Muscle of back (tissue), 11 donors: Measurements from ENCODE around the gene SEZ6L. TPM values are rescaled to one million over a fixed set of nuclear protein-coding genes. Genes with fewer than 3 reads are reported as not detected.

Experiments
- DNase-seq, 3 donors: peaks; one replicate each; pipeline versions ENCODE4 v3.0.0 to v3.0.0-alpha.2; 2013
- polyA plus RNA-seq, 10 donors: library from polyadenylated mRNA; unstranded; fragments of 120-200 nt; gene quantifications; one replicate each; pipeline ENCODE4 v1.2.1, GENCODE V29; 2013; ENCODE audit not compliant: insufficient read length in 10 of 10

Gene SEZ6L
- polyA plus RNA-seq, 10 donors: 0.31 to 1.2 (median 0.67) TPM

DNA sequence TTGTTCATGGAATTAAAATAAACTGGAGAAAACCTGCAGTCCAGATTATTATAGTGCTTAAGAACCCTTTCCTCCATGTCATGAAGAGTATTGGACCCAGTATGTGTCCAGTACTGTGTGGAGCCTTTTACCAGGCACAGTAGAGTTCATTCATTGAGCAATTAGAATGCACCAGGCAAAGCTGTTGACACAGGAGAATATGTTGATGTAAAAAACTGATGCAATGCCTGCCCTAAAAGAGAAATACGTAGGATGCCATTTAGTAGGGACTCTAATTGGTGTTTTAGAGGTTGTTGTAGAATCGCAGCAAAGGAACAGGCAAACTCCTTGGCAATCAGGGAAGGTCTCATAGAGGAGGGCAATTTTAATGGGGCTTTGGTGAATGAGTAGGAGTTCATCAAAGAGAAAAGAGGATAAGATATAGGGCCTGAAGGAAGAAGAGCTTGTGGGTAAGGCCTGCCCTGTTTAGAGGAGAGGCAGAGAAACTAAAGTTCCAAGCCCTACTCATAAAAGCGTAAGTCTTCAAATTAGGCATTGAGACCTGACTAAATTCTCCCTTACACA is 126.4 kb downstream of the SEZ6L start:
- no peak for DNase-seq

DNA sequence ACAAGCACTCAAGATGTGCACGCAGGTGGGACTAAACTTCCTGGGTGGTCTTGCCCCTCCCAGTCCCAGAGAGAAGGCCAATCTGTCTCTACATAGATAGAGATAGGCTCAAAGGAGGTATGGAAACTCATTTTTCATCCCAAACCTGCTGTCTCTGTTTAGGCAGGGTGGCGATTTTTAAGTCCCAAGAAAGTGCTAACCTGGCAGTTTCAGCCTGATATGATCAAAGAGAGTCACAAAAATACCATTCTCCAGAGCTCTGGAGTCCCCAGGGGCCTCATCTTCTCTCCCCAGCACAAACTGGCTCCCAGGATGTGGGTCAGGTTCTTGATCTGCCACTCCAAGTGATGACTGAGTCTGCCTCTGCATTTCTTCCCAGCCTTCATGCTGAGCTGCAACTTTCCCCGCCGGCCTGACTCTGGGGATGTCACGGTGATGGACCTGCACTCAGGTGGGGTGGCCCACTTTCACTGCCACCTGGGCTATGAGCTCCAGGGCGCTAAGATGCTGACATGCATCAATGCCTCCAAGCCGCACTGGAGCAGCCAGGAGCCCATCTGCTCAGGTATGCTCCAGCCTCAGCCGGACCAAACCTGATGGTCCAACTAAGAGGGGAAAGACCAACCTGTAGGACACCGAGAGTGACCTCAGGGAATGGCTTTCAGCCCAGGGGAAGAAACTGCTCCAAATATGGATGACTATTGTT is 129.5 kb downstream of the SEZ6L start:
- DNase-seq: no peak

DNA sequence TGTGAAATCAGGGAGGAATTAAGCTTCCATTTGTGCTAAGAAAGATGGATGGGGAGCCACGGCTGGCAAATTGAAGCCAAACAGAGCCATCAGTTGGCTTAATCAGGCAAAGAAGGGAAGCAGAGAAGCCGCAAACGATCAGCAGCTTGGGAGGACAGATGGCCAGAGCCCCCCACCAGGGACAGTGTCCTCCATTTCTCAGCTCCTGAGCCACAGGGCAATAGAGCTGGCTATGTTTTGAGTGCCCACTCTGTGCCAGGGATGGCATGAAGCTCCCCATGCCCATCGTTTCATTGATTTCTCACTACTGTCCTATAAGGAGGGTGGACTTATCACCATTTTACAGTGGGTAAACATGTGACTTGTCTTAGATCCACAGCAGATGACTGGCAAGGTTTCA is 133.5 kb downstream of the SEZ6L start:
- DNase-seq: no peak

DNA sequence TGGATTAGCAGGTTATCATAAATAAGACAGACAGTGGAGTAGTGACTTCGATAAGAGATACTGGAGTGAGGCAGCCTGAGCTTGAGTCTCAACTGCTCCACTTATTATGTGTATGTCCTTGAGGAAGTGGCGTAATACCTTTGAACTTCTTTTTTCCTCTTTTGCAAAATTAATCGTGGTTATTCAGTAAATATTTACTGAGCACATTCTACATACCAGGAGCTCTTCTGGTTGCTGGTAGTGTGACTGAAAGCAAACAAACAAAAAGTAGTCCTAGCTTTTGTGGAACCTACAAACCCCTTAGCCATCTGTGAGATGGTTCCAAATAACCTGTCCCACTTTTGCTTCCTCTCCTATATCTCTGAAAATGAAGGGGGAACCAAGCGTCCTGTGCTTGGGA is 134.2 kb downstream of the SEZ6L start:
- DNase-seq: no peak

DNA sequence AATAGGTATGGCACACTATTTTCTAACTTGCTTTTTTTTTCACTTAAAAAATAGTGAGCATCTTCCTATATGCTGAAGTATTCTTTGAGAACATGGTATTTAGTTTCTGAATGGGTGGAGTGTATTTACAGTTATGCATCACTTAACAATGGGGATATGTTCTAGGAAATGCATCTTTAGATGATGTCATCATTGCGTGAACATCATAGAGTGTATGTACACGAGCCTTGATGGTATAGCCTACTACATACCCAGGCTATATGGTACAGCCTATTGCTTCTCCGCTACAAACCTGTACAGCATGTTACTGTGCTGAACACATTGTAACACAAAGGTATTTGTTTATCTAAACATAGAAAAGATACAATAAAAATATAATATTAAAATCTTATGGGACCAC is 135.5 kb downstream of the SEZ6L start:
- DNase-seq: no peak

DNA sequence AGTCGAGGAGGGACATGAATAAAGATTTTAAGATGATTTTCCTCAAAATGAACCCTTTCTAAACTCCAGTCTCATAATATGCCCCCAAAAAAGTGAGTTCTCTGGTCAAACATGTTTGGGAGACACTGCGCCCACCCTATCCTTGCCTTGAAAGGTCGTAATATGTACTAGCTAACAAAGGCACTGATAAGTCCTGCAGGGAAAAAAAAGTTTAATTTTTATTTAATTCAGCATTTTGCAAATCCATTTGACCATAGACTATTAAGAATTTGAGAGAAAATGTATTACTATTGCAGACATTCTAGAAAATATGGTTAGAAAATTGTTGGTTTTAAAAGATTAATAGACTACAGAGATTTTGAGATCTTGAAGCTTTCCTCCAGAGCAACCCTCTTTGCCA is 139.2 kb downstream of the SEZ6L start:
- no peak for DNase-seq

DNA sequence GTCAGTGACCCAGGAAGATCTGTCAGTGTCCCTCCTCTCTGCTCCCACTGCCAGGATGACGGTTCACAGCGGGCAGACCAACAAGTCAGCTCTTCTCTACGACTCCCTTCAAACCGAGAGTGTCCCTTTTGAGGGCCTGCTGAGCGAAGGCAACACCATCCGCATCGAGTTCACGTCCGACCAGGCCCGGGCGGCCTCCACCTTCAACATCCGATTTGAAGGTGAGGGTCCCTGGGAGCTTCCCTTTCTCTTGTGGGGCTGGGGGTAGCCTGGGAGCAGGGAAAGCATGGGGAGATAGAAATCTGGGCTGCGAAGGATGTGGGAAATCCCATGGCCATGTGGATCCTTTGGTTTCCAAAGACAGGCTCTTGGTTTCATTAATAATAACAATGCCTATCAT is 141.4 kb downstream of the SEZ6L start:
- no peak for DNase-seq

DNA sequence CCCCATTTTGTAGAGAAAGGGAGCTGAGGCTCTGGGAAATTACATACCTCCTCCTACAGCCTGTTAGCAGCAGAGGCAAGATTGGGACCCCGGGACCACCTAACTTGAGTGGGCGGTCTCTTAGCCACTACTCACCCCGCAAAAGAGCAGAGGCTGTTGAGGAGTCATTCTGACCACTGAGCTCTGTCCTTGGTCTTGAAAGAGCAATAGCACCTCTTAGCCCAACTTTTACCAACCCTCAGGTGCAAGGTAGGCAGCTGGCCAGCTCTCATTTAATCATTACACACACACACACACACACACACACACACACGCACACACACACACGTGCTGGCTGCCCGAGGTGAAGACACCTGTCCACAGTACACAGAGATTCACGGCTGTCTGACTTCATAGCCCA is 144.0 kb downstream of the SEZ6L start:
- no peak for DNase-seq

DNA sequence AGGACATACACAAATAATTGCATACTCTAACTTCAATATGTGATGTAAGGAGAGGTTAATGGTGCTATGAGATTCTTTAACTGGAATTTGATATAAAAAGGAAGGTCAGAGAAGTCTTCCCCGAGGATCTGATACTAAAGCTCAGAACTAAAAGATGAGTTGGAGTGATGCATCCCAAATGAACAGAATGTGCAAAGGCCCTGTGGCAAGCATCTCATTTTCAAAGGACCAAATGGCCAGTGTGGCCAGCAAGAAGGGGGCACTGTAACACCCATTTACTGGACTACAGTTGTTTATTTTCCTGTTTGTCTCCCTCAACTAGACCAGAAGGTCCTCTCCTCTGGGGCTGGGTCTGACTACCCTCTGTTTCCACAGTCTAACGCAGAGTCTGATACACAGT is 144.9 kb downstream of the SEZ6L start:
- no peak for DNase-seq

DNA sequence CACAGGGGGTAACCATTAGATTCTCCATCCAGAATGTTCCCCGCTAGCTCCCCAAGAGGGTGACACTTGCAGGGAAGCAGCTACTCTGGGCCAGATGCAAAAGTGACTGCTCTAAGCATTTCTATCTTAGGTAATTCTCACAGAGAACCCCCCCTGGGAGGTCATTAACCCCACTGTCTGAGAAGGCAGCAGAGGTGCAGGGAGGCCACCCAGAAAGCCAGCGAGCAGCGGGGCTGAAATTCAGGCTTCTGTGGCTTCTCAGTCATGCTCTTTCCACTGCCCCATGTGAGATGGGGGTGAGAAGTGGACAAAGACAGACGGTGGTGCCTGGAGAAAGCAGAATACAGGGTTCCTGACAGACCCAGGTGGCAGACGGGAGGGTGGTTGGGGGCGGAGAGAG is 145.4 kb downstream of the SEZ6L start:
- DNase-seq: no peak

DNA sequence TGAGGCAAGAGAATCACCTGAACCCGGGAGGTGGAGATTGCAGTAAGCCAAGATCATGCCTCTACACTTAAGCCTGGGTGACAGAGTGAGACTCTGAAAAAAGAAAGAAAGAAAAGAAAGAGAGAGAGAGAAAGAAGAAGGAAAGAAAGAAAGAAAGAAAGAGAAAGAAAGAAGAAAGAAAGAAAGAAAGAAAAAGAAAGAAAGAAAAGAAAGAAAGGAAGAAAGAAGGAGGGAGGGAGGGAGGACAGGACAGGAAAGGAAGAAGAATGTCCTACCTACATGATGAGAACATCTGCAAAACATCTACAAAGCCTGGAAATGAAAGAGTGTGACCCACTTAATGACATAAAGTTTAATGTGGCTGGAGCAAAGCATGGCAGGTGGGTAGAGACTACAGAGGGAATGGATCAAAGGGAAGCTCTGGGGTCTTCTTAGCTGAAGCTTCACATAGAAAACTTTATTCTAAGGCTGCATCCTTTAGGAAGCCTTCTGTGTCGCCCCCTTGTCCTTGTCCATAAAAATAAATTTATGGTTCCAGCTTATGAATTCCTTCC is 147.5 kb downstream of the SEZ6L start:
- no peak for DNase-seq

DNA sequence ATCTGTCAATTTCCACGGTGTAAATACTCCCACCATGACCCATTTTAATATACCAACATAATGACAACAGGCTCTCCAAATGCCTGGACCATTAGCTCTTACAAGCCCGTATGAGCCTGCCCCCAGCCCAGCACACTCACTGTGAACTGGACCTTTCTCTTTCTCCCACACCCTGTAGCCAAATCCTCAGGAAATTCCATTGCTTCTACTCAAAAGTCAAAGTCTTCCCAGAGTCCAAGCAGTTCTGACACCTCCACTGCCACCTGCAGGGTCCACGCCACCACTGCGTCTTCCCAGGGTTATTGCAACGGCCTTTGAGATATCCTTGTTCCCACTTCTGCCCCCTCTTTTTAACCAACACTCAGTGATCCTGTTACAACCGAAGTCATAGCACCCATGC is 149.7 kb downstream of the SEZ6L start:
- DNase-seq: peak in 1 of 3 donors; percentile 10

DNA sequence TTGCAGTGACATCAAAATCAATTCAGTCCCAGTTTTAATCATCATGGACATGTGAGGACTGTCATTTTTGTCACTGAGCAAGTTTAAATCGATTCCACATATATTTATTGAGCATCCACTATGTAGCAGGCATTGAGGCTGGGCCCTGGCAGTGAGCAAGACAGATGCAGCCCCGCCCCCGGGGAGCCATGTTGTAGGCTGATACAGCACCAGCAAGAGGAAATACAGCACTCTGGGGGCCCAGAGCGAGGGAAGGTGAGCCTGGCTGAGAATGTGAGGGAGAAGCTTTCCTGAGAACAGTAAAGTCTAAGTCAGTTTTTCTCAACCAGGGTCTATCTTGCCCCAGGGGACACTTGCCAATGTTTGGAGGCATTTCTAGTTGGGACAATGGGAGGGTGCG is 151.2 kb downstream of the SEZ6L start:
- no peak for DNase-seq

DNA sequence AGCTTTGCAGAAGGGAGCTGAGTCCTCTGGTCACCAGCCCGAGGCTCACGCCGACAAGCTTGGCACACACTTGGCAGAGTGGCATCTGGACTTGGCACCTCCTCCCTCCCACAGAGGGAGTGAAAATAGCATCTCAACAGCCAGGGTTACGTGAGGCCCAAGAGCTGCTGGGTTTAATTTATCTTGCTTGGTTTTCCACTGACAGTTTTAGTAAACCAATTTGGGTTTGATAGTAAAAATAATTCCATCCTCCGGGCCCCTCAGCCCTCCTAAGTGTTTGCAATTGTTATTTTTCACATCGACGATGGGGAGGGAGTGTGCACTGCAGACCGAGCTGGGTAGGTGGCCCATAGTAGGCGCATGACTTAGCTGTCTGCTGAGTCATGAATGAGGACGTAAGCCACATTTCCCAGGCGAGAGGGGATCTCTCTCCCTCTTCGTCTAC is 152.2 kb downstream of the SEZ6L start:
- peak in 1 of 3 donors; percentile 60 for DNase-seq

DNA sequence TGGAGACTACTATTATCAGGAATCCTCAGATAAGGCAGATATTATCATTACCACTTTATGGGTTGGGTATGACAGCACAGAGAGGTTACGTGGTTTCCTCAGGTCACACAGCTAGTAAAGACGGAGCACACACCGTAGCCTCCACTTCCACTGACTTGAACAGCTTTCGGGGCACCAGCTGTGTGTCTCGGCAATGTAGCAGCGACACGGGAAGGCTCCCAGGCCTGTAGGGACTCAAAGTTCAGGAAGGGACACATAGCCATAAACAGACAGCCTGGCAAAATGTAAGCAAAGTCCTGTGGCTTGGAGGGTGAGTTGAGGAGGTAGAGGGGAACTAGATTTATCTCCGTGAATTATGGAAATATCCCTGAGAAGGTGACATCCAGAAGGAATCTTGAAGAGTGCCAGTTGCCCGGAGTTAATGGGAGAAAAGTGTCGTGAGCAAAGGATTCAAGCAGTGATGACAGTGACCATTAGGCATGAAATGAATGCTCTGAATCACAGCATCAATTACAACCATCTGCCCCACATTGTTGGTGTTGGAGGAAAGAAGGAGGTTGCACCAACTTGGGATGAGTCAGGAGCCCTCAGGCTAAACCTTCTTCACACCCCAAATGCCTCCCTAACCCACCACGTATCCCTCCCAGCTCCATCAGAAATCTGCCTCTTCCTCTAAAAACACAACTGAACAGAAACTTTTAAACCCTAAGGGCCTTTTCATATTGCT is 153.1 kb downstream of the SEZ6L start:
- DNase-seq: peak in 1 of 3 donors; percentile 88

DNA sequence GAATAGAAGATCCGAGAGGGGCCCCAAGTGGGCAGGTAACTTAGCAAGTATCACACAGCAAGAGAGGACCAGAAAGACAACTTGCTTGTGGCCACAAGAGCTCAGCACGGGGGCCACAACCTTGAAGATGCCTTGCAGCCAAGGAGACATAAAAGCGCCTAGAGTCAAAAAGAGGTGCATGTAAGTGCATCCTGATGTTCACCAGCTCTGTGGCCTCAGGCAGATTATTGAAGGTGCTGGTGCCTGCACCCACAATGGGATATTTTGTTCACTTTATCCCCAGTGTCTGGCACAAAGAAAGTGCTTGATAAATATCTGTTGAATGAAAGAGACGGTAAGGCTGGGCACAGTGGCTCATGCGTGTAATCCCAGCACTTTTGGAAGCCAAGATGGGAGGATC is 153.8 kb downstream of the SEZ6L start:
- no peak for DNase-seq

DNA sequence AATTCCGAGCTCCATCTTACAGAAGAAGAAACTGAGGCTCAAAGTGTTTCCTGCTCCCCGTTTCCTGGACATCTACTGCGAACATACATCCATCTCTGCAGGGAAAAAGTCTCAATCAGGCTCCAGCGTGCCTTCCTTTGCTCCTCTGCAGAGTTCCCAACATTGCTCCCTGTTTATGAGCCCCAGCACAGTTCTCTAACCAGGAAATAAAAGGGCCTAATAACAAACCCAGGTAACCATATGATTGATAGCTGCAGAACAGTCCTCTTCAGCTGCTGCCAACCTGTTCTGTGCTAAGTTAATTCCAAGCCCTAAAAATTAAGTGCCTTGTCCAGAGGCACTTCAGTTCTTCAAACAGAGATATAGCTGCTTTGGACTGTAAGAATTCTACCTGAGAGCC is 154.9 kb downstream of the SEZ6L start:
- no peak for DNase-seq

DNA sequence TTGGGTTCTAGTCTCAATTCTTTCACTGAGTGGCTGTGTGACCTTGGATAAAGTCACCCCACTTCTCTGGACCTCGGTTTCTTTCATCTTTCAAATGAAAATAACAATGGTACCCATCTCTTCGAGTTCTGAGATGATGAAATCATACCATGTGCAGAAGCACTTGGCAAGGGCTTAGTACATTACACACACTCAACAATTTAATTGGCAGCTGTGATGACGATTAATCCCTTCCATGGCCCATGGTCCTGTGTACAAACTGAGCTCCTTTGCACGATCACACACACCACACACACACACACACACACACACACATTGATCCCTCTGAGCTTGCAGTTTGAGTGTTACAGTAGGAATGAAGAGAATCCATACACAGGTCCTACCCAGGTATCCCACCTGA is 156.4 kb downstream of the SEZ6L start:
- DNase-seq: no peak

DNA sequence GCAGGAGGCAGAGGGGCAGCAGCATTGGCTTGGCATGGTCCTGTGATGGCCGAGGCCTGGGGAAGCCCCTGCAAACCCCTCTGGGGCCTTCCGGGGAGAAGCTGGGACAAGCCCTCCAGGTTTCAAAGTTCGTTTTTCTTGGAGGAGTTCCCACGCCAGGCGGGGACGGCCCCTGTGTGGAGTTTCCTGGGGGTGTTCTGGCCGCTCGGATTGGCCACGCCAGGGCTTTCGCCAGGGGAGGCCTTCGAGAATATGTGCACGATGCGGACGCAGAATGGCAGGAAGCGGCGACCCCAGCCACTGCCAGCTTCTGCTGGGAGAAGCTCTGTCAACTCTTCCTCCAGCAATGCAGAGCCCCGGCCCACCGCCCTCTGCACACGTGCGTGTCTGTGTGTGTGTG is 157.5 kb downstream of the SEZ6L start:
- no peak for DNase-seq

DNA sequence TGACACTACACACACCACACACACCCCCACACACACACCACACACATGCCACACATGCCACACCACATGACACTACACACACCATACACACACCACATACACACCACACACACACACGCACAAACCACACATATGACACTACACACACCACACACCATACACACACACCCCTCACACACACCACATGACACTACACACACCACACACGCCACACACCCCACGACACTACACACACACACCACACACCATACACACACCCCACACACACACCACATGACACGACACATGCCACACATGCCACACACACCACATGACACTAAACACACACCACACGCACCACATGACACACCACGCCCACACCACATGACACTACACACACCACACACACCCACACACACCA is 158.0 kb downstream of the SEZ6L start:
- DNase-seq: no peak

DNA sequence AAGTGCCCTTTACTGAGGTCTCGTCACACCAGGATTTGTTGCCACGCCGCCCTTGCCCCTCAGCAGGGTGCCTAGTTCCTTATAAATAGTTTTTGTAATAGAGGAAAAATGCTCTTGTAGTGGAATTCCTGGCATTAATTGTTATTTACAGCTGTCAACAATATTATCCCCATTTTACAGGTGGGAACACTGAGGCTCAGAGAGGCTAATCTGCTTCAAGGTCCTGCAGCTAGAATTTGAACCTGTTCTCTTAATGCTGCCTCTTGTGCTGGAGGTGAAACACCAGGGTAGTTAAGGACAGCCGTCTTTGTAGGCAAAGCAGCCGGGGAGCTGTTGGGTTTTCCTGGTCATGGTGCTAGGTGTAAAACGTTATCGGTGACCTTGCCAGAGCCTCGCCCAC is 159.0 kb downstream of the SEZ6L start:
- no peak for DNase-seq

DNA sequence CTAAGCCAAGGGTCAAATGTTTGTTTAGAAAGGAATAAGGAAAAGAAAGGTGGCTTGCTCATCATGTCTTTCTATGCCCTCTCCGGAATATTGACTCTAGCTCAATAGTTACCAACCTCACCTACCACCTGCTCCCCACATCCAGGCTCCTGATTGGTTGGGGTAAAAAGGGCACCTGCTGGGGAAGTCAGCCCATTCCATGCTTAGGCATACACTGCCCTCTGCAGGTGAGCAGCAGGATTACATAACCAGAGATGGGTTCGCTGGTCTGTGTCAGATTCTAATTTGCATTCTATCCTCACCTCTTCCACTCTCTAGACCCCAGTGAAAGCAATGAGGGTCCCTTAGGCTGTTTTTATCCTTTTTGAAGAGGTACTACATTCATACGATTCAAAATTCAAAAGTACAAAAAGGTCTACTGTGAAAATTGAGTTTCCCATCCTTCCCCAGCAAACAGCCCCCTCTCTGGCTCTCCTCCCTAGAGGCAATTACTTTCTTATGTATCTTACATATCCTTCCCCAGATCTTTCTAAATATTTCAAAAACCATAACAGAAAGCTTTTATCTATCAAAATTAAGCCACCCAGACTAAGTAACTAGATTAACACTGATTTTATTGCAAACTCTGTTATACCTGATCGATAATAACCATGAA is 161.8 kb downstream of the SEZ6L start:
- DNase-seq: peak; percentile 9 to 35 (median 10)
